SK-N-SH (cell line): ENCODE results near the gene EPB41L5. TPM values are rescaled to one million over a fixed set of nuclear protein-coding genes. Genes with fewer than 3 reads are reported as not detected.

ENCODE experiments used
- CTCF ChIA-PET: fragments of 300-600, 350-600 bp; formaldehyde crosslinking; extraction: SDS; loops from one replicate; lab custom pipeline; 2021; lab: Yijun Ruan, JAX
- POLR2A ChIA-PET: fragments of 350-600 bp; sonication (Branson Sonifier 250); formaldehyde crosslinking; extraction: SDS; loops from one replicate; lab custom pipeline; 2020; ENCODE audit warnings: antibody characterized with exemption, inconsistent platforms; lab: Yijun Ruan, JAX
- DNase-seq: peaks from one replicate; pipeline ENCODE4 v3.0.0; 2012
- H2AFZ ChIP-seq: fragments of 200-600 bp; sonication (generic); 2 replicates; pipeline ENCODE4 v1.8.1; 2016; ENCODE audit warnings: antibody characterized with exemption, mild to moderate bottlenecking, low read depth
- H3F3A ChIP-seq: fragments of 200-600 bp; sonication (generic); replicated peaks from 2 replicates; pipeline ENCODE3; 2016; ENCODE audit warnings: antibody characterized with exemption, mild to moderate bottlenecking; ENCODE audit not compliant: insufficient read depth
- H3K27ac ChIP-seq, 2 experiments: fragments of 200-500 bp in 1 of 2; fragments of 200-600 bp in 1 of 2; sonication (Bioruptor generic) in 1 of 2; sonication (generic), shearing (Covaris generic) in 1 of 2; 2 replicates each; pipeline versions ENCODE4 v1.5.1 to v1.6.1; 2014 to 2016; ENCODE audit warnings: low read depth in 2 of 2, inconsistent platforms in 1 of 2, low read length in 1 of 2, mild to moderate bottlenecking in 1 of 2, mixed read lengths in 1 of 2
- H3K27me3 ChIP-seq: fragments of 200-600 bp; sonication (generic), shearing (Covaris generic); 2 replicates; pipeline ENCODE4 v1.6.1; 2016; ENCODE audit warnings: mixed run types; ENCODE audit not compliant: insufficient read depth
- H3K36me3 ChIP-seq, 2 experiments: fragments of 200-500 bp in 1 of 2; fragments of 200-600 bp in 1 of 2; sonication (Bioruptor generic) in 1 of 2; sonication (generic) in 1 of 2; replicated peaks in 1 of 2; 2 replicates each; pipeline versions ENCODE3 to v1.5.1; 2014 to 2016; ENCODE audit warnings: low read length in 1 of 2, mild to moderate bottlenecking in 1 of 2; ENCODE audit not compliant: insufficient read depth in 2 of 2, control insufficient read depth in 1 of 2
- H3K4me1 ChIP-seq, 2 experiments: fragments of 200-500 bp in 1 of 2; fragments of 200-600 bp in 1 of 2; sonication (Bioruptor generic) in 1 of 2; sonication (generic), shearing (Covaris generic) in 1 of 2; 2 replicates each; pipeline versions ENCODE4 v1.5.1 to v1.6.1; 2014 to 2016; ENCODE audit warnings: low read depth in 1 of 2, low read length in 1 of 2, mixed run types in 1 of 2; ENCODE audit not compliant: insufficient read depth in 2 of 2, control insufficient read depth in 1 of 2
- H3K4me2 ChIP-seq: fragments of 200-600 bp; sonication (generic), shearing (Covaris generic); 2 replicates; pipeline ENCODE4 v1.6.1; 2017; ENCODE audit warnings: mixed run types
- H3K4me3 ChIP-seq, 2 experiments: fragments of 200-500 bp in 1 of 2; fragments of 200-600 bp in 1 of 2; sonication (Bioruptor generic) in 1 of 2; sonication (generic), shearing (Covaris generic) in 1 of 2; 2 replicates each; pipeline versions ENCODE4 v1.5.1 to v1.8.1; 2014 to 2016; ENCODE audit warnings: low read depth in 2 of 2, inconsistent platforms in 1 of 2, low read length in 1 of 2, mild to moderate bottlenecking in 1 of 2, mixed read lengths in 1 of 2, moderate library complexity in 1 of 2
- H3K79me2 ChIP-seq: fragments of 200-600 bp; sonication (generic); 2 replicates; pipeline ENCODE4 v1.8.1; 2017; ENCODE audit warnings: mild to moderate bottlenecking; ENCODE audit not compliant: insufficient read depth
- H3K9ac ChIP-seq: fragments of 200-600 bp; sonication (generic); 2 replicates; pipeline ENCODE4 v1.6.1; 2017; ENCODE audit warnings: mixed run types
- H3K9me2 ChIP-seq: fragments of 200-600 bp; sonication (generic); 2 replicates; pipeline ENCODE4 v1.6.1; 2017; ENCODE audit warnings: mixed run types
- H3K9me3 ChIP-seq: fragments of 200-600 bp; sonication (generic); 2 replicates; pipeline ENCODE4 v1.6.1; 2017; ENCODE audit warnings: mixed run types, mild to moderate bottlenecking, moderate library complexity
- H4K20me1 ChIP-seq: fragments of 200-600 bp; sonication (generic); 2 replicates; pipeline ENCODE4 v1.6.1; 2017; ENCODE audit warnings: mild to moderate bottlenecking, mixed run types; ENCODE audit not compliant: insufficient read depth
- CHD2 ChIP-seq: fragments of 150-350 bp; IDR thresholded peaks from 2 replicates; pipeline ENCODE4 v1.6.1; 2018; ENCODE audit warnings: low read length; ENCODE audit not compliant: partially characterized antibody
- EP300 ChIP-seq, 2 experiments: IDR thresholded peaks; 2 replicates each; pipeline versions ENCODE4 v1.4.0 to v1.6.1; 2012; ENCODE audit warnings: borderline replicate concordance in 1 of 2, low read depth in 1 of 2, low read length in 1 of 2
- EZH2phosphoT487 ChIP-seq: fragments of 200-600 bp; sonication (generic); IDR thresholded peaks from 2 replicates; pipeline ENCODE4 v1.6.1; 2017; ENCODE audit warnings: low read depth, mixed run types, mild to moderate bottlenecking, antibody characterized with exemption, moderate library complexity, borderline replicate concordance
- FOXJ3 ChIP-seq: sonication (generic); formaldehyde crosslinking; IDR thresholded peaks from 2 replicates; pipeline ENCODE4 v1.5.1; 2020; ENCODE audit warnings: mild to moderate bottlenecking, missing genetic modification reagents
- FOXM1 ChIP-seq: IDR thresholded peaks from 2 replicates; pipeline ENCODE4 v1.4.0; 2012; ENCODE audit warnings: low read depth, mild to moderate bottlenecking
- GABPA ChIP-seq: IDR thresholded peaks from 2 replicates; pipeline ENCODE4 v1.4.0; 2012; ENCODE audit warnings: low read depth, mild to moderate bottlenecking
- JUND ChIP-seq: IDR thresholded peaks from 2 replicates; pipeline ENCODE4 v1.4.0; 2012
- NRF1 ChIP-seq: IDR thresholded peaks from 2 replicates; pipeline ENCODE4 v1.6.1; 2012; ENCODE audit warnings: low read depth, mild to moderate bottlenecking, low read length
- RAD21 ChIP-seq: IDR thresholded peaks from 2 replicates; pipeline ENCODE4 v1.6.1; 2012; ENCODE audit warnings: mild to moderate bottlenecking, low read length
- RXRA ChIP-seq: IDR thresholded peaks from 2 replicates; pipeline ENCODE4 v1.4.0; 2012; ENCODE audit warnings: low read depth, mild to moderate bottlenecking, borderline replicate concordance
- SMC3 ChIP-seq: IDR thresholded peaks from 2 replicates; pipeline ENCODE4 v1.6.1; 2012; ENCODE audit warnings: low read depth, low read length, improper control_type of control experiment
- TAF1 ChIP-seq: IDR thresholded peaks from 2 replicates; pipeline ENCODE4 v1.6.1; 2012; ENCODE audit warnings: low read depth, mild to moderate bottlenecking, low read length, moderate library complexity, borderline replicate concordance
- TCF12 ChIP-seq: IDR thresholded peaks from 2 replicates; pipeline ENCODE4 v1.4.0; 2012
- WGBS: methylation state at CpG from one replicate; pipeline ENCODE4 v1.1.6; 2017; ENCODE audit warnings: low lambda C conversion rate; 5-methylcytosine and 5-hydroxymethylcytosine counted together
- polyA plus RNA-seq, 3 experiments: library from polyadenylated mRNA; depleted of rRNA; stranded (reverse); fragments of >200 nt; gene quantifications; 2 replicates each; pipeline ENCODE4 v1.2.3, GENCODE V29; 2012
- TF ChIP-seq, protein P1 (sequence below): IDR thresholded peaks from 2 replicates; pipeline ENCODE4 v1.6.1; 2012; ENCODE audit warnings: mild to moderate bottlenecking, low read depth, low read length, moderate library complexity
- TF ChIP-seq, protein P2 (sequence below): IDR thresholded peaks from 2 replicates; pipeline ENCODE4; 2012
- TF ChIP-seq, protein P3 (sequence below): fragments of 150-350 bp; IDR thresholded peaks from 2 replicates; pipeline ENCODE4 v1.6.1; 2017; ENCODE audit warnings: antibody characterized with exemption, low read length, low read depth, borderline replicate concordance
- TF ChIP-seq, protein P4 (sequence below): fragments of 200-600 bp; sonication (generic); IDR thresholded peaks from 2 replicates; pipeline ENCODE4 v1.6.1; 2017; ENCODE audit warnings: antibody characterized with exemption, mild to moderate bottlenecking, moderate library complexity

Gene EPB41L5
- polyA plus RNA-seq, 1 of the 3 experiments (the other 2 are of a cell fraction): 5.3 TPM

DNA sequence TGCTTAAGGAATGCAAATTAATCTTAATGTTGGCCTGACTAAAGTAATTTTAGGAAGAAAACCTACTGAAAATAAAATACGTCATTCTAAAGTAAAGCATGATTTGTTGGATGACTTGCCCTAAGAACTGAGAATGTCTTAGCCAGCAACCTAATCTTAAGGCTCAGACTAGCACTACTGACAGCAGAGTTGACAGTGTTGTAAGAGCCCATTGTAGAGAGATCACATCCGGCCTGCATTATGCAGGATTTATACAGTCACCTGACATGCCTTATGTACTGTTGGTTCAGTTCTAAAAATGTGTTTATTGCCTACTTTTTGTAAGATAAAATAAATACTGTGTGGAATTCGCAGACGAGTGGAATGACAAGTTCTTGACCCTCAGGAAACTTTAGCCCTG is 128.0 kb downstream of the EPB41L5 start:
- ChIA-PET CTCF (interaction anchor here (0.6 to 0.8 kb wide), 3 partner anchors 31 to 594 kb away, joined by 3 to 4 read pairs (median 3); no protein-coding TSS in a partner anchor), POLR2A (no interaction called here)
- Histone ChIP-seq H3K27me3 (no peaks in the 10 kb centered on the region), H3K4me3 (no peak overlapping the region), H3K9ac (no peak overlapping the region), H3K4me2 (no peak overlapping the region), H4K20me1 (no peaks in the 10 kb centered on the region), H3K27ac (no peak overlapping the region), H3K36me3 (peaks cover 5 to 14% of the 10 kb centered on the region in 2 experiments), H3K9me2 (no peaks in the 10 kb centered on the region), H3F3A (no peaks in the 10 kb centered on the region), H3K4me1 (no peaks in the 10 kb centered on the region), H3K79me2 (no peaks in the 10 kb centered on the region), H3K9me3 (no peaks in the 10 kb centered on the region), H2AFZ (no peak overlapping the region)
- no peak for DNase-seq
- TF ChIP-seq, protein P1, sequence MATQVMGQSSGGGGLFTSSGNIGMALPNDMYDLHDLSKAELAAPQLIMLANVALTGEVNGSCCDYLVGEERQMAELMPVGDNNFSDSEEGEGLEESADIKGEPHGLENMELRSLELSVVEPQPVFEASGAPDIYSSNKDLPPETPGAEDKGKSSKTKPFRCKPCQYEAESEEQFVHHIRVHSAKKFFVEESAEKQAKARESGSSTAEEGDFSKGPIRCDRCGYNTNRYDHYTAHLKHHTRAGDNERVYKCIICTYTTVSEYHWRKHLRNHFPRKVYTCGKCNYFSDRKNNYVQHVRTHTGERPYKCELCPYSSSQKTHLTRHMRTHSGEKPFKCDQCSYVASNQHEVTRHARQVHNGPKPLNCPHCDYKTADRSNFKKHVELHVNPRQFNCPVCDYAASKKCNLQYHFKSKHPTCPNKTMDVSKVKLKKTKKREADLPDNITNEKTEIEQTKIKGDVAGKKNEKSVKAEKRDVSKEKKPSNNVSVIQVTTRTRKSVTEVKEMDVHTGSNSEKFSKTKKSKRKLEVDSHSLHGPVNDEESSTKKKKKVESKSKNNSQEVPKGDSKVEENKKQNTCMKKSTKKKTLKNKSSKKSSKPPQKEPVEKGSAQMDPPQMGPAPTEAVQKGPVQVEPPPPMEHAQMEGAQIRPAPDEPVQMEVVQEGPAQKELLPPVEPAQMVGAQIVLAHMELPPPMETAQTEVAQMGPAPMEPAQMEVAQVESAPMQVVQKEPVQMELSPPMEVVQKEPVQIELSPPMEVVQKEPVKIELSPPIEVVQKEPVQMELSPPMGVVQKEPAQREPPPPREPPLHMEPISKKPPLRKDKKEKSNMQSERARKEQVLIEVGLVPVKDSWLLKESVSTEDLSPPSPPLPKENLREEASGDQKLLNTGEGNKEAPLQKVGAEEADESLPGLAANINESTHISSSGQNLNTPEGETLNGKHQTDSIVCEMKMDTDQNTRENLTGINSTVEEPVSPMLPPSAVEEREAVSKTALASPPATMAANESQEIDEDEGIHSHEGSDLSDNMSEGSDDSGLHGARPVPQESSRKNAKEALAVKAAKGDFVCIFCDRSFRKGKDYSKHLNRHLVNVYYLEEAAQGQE: no peak
- TF ChIP-seq RXRA (no peak), EP300 (IDR thresholded peaks at IDR 0.05; ENCODE audit: borderline replicate concordance in 1 of 2, low read depth in 1 of 2, low read length in 1 of 2) (no peak), TCF12 (no peak), SMC3 (no peak)
- TF ChIP-seq, protein P2, sequence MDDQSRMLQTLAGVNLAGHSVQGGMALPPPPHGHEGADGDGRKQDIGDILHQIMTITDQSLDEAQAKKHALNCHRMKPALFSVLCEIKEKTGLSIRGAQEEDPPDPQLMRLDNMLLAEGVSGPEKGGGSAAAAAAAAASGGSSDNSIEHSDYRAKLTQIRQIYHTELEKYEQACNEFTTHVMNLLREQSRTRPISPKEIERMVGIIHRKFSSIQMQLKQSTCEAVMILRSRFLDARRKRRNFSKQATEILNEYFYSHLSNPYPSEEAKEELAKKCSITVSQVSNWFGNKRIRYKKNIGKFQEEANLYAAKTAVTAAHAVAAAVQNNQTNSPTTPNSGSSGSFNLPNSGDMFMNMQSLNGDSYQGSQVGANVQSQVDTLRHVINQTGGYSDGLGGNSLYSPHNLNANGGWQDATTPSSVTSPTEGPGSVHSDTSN: no peak
- 92% methylated on average over 4 of the region's 4 CpGs for WGBS

DNA sequence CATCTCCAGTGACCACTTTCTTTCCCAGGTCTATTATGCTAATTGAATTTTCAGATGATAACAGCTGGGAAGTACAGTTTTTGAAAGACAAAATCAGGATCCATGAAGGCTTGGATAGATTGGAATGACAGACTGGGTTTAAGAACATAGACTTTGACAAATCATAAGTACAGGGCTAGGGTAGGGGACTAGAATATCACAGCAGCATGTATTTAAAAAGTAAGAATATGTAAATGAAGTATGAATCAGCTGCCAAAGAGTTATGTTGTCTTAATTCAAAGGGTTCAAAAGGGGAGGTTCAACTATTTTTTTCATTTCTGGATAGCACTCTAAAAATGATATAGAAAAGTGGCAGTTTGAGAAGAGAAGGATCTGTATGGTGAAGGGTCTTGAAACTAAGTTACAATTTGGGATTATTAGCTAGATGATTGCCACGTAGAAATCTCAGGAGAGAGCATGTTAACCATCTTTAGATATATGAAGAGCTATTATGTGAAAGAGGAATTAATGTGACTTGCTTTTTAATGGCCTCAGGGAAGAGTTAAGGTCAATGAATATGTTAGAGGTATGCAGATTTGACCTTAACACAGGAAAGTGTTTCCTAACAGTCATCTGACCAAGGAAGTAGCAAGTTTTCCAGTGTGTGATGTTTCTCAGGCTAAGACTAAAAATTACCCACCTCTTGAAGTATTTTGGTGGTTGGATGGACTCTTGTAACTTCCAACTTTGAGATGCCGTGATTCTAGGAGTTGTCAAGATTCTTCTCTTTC is 128.6 kb downstream of the EPB41L5 start:
- Histone ChIP-seq H3K4me2 (no peak overlapping the region), H3K9me2 (no peaks in the 10 kb centered on the region), H3K27ac (no peak overlapping the region), H3K4me3 (no peak overlapping the region), H3K9ac (no peak overlapping the region), H2AFZ (no peak overlapping the region), H4K20me1 (no peaks in the 10 kb centered on the region), H3K4me1 (no peaks in the 10 kb centered on the region), H3K9me3 (no peaks in the 10 kb centered on the region), H3K27me3 (no peaks in the 10 kb centered on the region), H3F3A (no peaks in the 10 kb centered on the region), H3K79me2 (no peaks in the 10 kb centered on the region), H3K36me3 (peaks cover 0 to 8% of the 10 kb centered on the region in 2 experiments)
- POLR2A ChIA-PET: no interaction called here
- CTCF ChIA-PET: interaction anchor here (0.6 to 0.8 kb wide), 3 partner anchors 32 to 594 kb away, joined by 3 to 4 read pairs (median 3); no protein-coding TSS in a partner anchor
- DNase-seq: no peak
- WGBS: 75% methylated on average over 2 of the region's 2 CpGs
- no peak for TF ChIP-seq EZH2phosphoT487
- no peak for TF ChIP-seq FOXJ3 (CRISPR knock-in tag)
- TF ChIP-seq GABPA: no peak
- no peak for TF ChIP-seq TCF12
- TF ChIP-seq RAD21: no peak
- TF ChIP-seq NRF1: no peak
- no peak for TF ChIP-seq FOXM1
- TF ChIP-seq, protein P3, sequence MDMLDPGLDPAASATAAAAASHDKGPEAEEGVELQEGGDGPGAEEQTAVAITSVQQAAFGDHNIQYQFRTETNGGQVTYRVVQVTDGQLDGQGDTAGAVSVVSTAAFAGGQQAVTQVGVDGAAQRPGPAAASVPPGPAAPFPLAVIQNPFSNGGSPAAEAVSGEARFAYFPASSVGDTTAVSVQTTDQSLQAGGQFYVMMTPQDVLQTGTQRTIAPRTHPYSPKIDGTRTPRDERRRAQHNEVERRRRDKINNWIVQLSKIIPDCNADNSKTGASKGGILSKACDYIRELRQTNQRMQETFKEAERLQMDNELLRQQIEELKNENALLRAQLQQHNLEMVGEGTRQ: no peak
- TF ChIP-seq TAF1: no peak
- TF ChIP-seq CHD2: no peak
- no peak for TF ChIP-seq JUND
- TF ChIP-seq, protein P4, sequence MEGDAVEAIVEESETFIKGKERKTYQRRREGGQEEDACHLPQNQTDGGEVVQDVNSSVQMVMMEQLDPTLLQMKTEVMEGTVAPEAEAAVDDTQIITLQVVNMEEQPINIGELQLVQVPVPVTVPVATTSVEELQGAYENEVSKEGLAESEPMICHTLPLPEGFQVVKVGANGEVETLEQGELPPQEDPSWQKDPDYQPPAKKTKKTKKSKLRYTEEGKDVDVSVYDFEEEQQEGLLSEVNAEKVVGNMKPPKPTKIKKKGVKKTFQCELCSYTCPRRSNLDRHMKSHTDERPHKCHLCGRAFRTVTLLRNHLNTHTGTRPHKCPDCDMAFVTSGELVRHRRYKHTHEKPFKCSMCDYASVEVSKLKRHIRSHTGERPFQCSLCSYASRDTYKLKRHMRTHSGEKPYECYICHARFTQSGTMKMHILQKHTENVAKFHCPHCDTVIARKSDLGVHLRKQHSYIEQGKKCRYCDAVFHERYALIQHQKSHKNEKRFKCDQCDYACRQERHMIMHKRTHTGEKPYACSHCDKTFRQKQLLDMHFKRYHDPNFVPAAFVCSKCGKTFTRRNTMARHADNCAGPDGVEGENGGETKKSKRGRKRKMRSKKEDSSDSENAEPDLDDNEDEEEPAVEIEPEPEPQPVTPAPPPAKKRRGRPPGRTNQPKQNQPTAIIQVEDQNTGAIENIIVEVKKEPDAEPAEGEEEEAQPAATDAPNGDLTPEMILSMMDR: no peak
